GM08714 (cell line): ENCODE data around the gene SNX7.
A peak's percentile ranks its signal among the peaks of the same experiment; 100 is the strongest.

Experiments used
- H3K4me3 ChIP-seq: fragments of 200-500 bp; sonication (Bioruptor generic); 2 replicates; pipeline ENCODE4 v1.5.1; 2014; ENCODE audit warnings: mild to moderate bottlenecking, low read length, inconsistent platforms
- ZNF274 ChIP-seq: IDR thresholded peaks from 2 replicates; pipeline ENCODE4 v1.6.1; 2012; ENCODE audit warnings: mild to moderate bottlenecking, low read depth, low read length

SNX7 gene, protein sequence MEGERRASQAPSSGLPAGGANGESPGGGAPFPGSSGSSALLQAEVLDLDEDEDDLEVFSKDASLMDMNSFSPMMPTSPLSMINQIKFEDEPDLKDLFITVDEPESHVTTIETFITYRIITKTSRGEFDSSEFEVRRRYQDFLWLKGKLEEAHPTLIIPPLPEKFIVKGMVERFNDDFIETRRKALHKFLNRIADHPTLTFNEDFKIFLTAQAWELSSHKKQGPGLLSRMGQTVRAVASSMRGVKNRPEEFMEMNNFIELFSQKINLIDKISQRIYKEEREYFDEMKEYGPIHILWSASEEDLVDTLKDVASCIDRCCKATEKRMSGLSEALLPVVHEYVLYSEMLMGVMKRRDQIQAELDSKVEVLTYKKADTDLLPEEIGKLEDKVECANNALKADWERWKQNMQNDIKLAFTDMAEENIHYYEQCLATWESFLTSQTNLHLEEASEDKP

DNA sequence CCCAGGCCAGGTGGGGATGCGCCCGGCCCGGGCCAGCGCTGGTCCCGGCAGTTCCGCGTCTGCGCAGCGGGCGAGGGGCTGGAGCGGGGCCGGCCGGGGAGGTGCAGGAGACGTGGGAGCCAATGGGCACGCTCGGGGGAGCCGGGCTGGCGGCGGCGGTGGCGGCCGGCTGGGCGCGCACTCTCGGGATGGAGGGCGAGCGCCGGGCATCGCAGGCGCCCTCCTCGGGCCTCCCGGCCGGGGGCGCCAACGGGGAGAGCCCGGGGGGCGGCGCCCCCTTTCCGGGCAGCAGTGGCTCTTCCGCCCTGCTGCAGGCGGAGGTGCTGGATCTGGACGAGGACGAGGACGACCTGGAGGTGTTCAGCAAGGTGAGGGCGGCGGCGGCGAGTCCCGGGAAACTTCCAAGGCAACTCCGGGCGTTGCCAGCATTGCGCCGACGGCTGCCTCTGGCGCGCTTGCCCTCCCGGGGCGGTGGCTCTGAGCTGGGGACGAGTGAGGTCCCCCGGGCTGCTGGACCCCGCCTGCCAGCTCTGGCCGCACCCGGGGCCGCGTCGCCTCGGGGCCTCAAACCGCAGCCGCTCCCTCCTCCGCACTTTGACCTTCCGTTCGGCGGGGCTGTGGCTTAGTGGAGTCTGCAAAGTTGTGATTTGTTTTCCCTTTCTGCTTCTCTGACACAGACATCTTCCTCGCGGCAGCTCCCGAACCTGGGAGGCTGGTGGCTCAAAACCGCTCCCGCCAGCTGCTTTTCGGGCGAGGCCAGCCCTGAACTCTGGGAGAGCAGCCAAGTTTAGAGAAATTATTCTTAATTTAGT, at the start of gene SNX7:
Gene SNX7, plus strand, starts transcription at position 178 of the 812 bp plus-strand sequence. Its CDS starts 11 bp downstream, at position 189.
- peak within 1 kb of the TSS; percentile 52 for H3K4me3 ChIP-seq
- no peak for TF ChIP-seq ZNF274

DNA sequence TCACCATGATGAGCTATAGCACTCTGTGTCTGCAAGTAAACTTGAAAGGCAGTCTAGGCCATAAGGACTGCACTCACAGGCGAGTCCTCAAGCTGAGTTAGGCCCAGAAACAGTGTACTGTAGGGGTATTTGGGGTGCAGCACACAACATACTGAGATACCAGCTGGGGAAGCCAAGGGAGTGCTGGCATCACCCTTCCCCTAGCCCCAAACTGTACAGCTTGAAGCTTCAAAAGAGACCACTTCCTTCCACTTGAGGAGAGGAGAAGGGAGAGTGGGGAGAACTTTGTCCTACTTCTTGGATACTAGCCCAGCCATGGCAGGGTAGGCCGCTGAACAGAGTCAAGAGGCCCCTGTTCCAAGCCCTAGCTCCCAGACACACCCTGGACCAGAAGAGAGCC, 24.2 kb upstream of the SNX7 start:
- no peak overlapping the region for H3K4me3 ChIP-seq
- TF ChIP-seq ZNF274, result no peak

DNA sequence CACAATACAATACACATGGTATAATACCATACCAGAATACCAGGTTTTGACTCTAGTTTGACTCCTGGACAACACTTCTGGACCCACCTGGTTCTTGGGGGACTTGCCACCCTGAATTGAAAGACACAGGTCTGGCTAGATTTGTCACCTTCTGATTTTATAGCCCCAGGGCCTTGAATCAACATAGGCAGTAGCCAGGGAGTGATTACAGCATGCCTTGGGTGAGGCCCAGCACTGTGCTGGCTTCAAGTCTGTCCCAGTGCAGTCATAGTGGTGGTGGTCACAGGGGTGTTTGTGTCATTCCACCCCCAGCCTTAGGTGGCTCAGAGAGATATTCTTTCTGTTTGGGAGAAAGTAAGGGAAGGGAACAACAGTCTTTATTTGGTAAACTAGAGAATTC, 23.3 kb upstream of the SNX7 start:
- TF ChIP-seq ZNF274, result no peak
- no peak overlapping the region for H3K4me3 ChIP-seq

DNA sequence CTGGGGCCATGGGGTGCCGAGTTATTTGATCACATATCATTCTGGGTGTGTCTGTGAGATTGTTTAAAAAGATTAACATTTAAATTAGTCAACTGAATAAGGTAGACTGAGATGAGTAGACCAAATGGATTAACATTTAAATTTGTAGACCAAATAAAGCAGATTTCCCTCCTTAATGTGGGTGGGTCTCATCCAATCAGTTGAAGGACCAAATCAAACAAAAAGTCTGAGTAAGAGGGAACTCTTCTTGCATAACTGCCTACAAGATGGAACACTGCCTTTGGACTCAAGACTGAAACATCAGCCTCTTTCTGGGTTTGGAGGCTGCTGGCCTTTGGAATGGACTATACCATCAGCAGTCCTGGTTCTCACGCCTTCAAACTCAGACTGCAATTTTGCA, 17.0 kb upstream of the SNX7 start:
- TF ChIP-seq ZNF274, result no peak

DNA sequence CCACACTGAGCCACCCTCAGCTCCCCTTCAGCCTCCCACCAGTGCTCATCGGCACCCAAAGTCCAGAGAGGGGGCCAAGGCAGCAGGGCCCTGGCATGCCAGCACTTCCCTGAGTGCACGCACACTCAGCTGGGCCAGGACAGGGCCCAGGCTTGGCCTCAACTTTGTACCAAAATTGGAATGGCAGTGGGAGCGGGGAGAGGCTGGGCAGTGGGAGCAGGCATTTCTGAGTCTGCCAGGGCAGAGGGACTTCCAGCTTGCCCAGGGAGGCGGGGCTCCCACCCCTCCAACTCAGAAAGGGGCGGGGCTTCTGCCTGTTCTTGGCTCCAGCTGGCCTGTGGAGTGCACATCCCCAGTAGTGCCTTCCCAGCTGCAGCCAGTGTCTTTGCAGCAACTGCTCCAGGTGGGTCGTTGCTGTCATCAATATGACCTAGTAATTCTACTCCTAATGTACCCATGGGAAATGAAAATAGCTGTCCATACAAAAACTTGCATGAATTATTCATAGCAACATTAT, 10.3 kb upstream of the SNX7 start:
- no peak overlapping the region for H3K4me3 ChIP-seq
- TF ChIP-seq ZNF274, result no peak

More for the DNA sequence above, 17.0 kb upstream of the SNX7 start:
- no peak overlapping the region for H3K4me3 ChIP-seq

DNA sequence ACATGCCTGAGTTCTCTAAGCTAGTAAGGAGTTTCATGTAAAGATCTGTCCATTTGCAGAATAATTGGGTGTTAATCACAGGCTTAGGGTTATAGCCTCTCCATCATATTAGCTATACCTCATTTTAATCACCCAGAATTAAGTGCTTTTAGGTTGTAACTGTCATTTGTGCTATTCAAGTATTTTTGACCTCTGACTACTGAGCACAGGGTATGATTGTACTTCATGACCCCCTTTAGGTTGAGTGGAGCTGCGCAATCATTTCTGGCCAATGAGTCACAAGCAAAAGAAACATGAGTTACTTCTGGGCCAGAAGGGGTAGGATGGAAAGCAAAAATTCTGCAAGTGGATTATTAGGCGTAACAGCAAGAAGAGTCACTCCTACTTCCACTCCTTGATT, 8.4 kb upstream of the SNX7 start:
- TF ChIP-seq ZNF274, result no peak
- H3K4me3 ChIP-seq, result no peak overlapping the region

DNA sequence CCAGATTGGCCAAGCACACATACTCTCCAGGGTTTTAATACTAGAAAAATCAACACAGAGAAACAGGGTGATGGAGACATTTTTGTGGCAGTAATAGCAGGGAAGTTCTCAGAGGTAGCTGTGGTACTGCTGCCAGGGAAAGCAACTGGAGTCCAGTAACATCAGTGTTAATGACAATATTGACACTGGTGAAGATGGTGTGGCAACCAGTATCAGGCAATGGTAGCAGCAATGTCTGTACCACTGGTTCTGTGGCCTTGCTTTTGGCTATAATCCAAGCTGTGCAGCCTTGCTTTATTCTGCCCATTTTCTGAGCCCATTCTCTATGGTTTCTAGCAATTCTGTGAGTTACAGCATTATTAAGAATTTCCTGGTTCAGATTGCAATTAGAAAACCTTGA, 1.6 kb upstream of the SNX7 start:
- H3K4me3 ChIP-seq, result no peak overlapping the region
- no peak for TF ChIP-seq ZNF274

DNA sequence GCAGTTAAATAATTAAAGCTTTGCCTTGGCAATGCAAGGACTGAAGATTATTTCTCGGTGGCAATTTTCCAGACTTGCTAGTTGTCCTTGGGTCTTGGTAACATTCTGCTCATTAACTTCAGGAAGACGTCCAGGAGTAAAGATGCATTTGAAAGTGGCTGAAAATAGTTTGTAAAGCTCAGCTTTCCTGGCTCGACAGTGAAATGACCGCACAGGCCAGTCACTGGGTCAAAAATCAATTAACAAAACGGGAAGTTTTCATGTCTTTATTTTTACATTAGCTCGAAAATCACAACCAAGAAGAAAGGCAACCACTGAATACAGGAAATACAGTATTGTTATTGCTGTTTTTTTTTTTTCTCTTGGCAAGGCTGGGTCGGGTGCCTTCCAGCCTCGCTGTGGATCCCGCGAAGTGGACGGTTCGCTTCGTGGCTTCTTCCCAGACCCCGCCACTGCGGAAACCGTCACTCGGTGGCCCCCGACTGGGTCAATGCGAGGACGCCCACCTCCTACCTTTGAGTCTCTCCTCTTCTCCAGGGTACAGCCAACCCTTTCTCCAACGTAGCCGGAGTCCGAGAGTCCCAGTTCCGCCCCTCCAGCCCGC, 479 bp upstream of the SNX7 start:
- H3K4me3 ChIP-seq, result peak overlapping the region; percentile 52; the same call in 1 of the 2 replicates
- no peak for TF ChIP-seq ZNF274

DNA sequence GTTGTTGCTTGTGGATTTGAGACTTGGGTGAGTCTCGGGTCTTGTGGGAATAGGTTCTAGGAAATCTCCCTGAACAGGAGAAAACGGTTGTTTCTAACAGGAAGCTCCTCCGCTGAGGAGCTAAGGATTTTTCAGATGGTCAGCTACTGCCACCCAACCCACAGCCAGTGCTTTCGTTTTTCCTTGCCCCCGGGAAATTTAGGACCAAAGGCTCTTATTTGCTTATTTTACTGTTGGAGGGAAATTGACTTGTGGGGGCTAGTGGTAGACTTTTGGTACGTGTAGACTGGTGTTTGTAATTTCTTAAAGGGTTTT, 792 bp downstream of the SNX7 start:
- TF ChIP-seq ZNF274, result no peak
- peak overlapping the region; percentile 52 for H3K4me3 ChIP-seq

DNA sequence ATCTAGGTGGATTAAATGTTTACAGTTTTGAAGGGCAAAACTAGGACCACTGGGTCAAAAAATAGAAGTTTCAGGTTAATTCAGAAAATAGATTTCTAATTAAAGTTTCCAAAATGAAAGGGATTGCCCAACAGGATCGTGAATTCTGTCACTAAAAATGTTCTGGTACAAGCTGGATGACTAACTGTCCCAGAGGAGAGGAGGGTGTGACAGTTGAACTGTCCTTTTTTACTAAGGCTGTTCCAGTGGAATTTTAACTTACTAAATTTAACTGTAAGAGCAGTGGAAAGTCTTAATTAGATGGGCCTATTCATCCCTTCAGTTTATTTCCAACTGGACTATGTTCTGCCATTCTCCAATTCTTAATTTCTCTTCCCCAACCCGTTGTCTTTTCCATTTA, 7.2 kb downstream of the SNX7 start:
- TF ChIP-seq ZNF274, result no peak
- H3K4me3 ChIP-seq, result no peak overlapping the region

DNA sequence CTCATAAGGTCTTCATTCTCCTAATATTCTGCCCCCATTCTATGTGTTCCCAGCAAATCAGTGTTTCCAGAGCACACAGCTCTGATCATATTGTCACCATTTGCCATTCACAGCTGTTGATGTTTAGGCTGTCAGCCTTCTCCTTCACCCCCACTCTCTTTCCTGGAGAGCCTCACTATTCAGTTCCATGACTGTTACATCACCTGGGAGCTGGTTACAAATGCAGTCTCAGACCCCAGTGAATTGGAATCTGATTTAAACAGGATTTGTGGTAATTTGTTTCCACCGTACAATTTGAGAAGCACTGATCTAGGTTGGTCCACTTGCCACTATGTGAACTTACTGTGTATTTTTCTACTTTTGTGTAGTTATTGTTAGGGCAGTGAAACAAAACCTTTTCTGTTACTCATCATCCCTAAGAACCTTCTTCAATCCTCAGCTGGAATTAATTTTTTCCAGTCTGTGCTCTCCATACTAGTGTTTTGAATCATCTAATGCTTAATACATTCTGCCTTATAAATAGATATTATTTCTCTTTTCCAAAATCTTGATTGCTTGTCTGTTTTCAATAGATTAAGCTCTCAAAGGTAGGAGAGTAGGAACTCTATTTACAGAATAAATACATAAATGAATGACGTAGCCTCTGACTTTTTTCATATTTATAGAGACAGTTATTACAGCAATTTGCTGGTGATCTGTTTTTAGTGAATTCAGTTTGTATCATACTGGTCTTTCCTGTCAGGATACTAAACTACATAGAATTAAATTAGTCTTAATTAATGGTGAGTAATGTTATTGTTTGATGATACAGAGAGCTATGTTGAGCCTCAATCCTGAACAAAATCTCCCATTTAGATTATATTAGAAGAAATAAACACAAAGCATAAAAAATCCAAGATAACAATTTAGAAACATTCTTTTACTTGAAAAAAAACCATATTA, 8.1 kb downstream of the SNX7 start:
- no peak for TF ChIP-seq ZNF274

DNA sequence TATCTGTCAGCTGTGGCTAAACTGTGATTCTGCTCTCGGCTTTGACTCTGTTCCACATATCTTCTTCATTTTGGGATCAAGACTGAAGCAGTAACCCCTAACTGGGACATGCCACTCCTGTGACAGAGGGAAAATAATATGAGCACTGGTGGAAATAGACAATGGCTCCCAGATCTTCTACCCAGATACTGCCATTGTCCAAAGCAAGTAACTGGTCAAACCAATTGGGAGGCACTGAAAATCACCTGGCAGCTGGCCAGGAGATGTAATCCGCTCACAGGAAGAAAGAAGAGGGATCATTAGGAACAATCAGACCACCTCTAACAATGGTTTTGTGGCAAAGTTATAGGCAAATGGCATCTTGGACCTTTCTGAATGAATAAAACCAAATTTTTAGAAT, 10.7 kb downstream of the SNX7 start:
- no peak for TF ChIP-seq ZNF274
- no peak overlapping the region for H3K4me3 ChIP-seq

More for the DNA sequence above, 8.1 kb downstream of the SNX7 start:
- H3K4me3 ChIP-seq, result no peak overlapping the region

DNA sequence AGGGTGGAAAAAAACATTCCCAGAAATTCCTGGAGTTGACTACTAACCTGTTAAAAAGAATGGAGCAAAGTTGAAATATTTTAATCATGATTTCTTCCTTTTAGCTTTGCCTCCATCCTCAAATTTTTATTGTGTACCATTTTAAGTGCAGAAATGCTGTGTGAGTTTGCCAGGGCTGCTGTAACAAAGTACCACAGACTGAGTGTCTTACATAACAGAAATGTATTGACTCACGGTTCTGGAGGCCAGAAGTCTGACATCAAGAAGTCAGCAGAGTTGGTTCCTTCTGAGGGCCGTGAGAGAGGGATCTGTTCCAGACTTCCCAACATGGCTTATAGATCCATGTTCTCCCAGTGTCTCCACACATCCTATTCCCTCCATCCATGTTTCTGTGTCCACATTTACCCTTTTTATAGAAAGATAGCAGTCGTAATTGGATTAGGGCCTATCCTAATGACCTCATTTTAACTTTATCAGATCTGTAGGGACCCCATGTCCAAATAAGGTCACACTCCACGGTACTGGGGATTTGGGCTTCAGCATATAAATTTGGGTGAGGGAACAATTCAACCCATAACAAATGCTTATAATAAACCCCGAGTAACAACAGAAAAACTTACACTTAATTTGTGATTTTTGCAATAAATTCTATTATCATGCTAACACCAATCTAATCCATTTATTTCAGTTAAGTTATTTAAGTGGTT, 12.7 kb downstream of the SNX7 start:
- no peak overlapping the region for H3K4me3 ChIP-seq
- TF ChIP-seq ZNF274, result no peak

DNA sequence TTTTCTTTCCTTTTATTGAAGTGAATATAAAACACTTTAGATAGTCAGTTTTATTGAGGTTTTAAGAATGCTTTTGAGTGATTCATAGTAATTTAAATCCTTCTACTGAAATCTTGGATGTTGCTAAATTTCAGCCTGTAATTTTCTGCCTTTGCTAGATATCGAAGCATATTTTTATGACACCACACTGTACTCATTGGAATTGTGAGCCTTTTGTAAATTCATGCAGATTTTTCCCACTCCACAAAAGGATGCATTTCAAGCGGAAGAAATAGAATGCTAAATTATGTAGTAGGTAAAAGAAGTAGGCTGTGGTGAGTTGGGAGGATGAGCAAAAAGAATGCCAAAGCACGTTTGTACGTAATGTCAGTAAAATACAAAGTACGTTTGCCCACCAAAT, 13.8 kb downstream of the SNX7 start:
- no peak for TF ChIP-seq ZNF274
- H3K4me3 ChIP-seq, result no peak overlapping the region
